CD4-positive, alpha-beta T cell (primary cell): Measurements from ENCODE around the gene ZFP1. TPM values are rescaled to one million over a fixed set of nuclear protein-coding genes. Genes with fewer than 3 reads are reported as not detected.

ENCODE experiments used
- ATAC-seq: fragments of 200-7000 bp; cut with Tn5 transposase; one replicate; pipeline ENCODE4 v1.10.0; 2022; ENCODE audit warnings: mild to moderate bottlenecking; ENCODE audit not compliant: poor library complexity
- CTCF ChIA-PET: fragments of 350-600 bp; sonication (Branson Sonifier 250); formaldehyde crosslinking; loops from one replicate; lab custom pipeline; 2021; ENCODE audit warnings: antibody characterized with exemption, inconsistent platforms; lab: Charles Lee
- POLR2A ChIA-PET: fragments of 350-600 bp; sonication (Branson Sonifier 250); formaldehyde crosslinking; loops from one replicate; lab custom pipeline; 2021; ENCODE audit warnings: antibody characterized with exemption, inconsistent platforms; lab: Charles Lee
- DNase-seq, 14 experiments: peaks; one replicate each; pipeline ENCODE4 v3.0.0-alpha.2; 2013 to 2020; ENCODE audit warnings: mixed read lengths in 2 of 14
- H3K27ac ChIP-seq, 2 donors: one replicate each; pipeline versions ENCODE4 v1.5.1 to v1.7.0; 2013; ENCODE audit warnings: low read length in 2 of 2, low read depth in 1 of 2, mild to moderate bottlenecking in 1 of 2
- H3K27me3 ChIP-seq, 2 experiments: 1 replicate in 1 of 2; 2 replicates in 1 of 2; pipeline versions ENCODE4 v1.6.1 to v1.7.0; 2013; ENCODE audit warnings: low read length in 2 of 2, control low read depth in 1 of 2, mild to moderate bottlenecking in 1 of 2, moderate library complexity in 1 of 2; ENCODE audit not compliant: insufficient read depth in 2 of 2, control insufficient read depth in 1 of 2
- H3K36me3 ChIP-seq: one replicate; pipeline ENCODE4 v1.6.1; 2013; ENCODE audit warnings: low read length, control low read depth; ENCODE audit not compliant: insufficient read depth
- H3K4me1 ChIP-seq: one replicate; pipeline ENCODE4 v1.6.1; 2013; ENCODE audit warnings: low read length, control low read depth; ENCODE audit not compliant: insufficient read depth
- H3K4me3 ChIP-seq: one replicate; pipeline ENCODE4 v1.5.1; 2013; ENCODE audit warnings: mild to moderate bottlenecking, low read length, moderate library complexity
- H3K9me3 ChIP-seq, 2 experiments: 1 replicate in 1 of 2; 2 replicates in 1 of 2; pipeline versions ENCODE4 v1.6.1 to v1.7.0; 2013; ENCODE audit warnings: low read length in 2 of 2, mild to moderate bottlenecking in 2 of 2, control low read depth in 1 of 2, moderate library complexity in 1 of 2; ENCODE audit not compliant: control insufficient read depth in 1 of 2, insufficient read depth in 1 of 2
- H3K27ac Mint-ChIP-seq: one replicate; pipeline ENCODE4 v1.8.0; 2020; ENCODE audit warnings: mixed read lengths
- H3K27me3 Mint-ChIP-seq: one replicate; pipeline ENCODE4 v1.8.0; 2021; ENCODE audit warnings: mixed read lengths
- H3K36me3 Mint-ChIP-seq: one replicate; pipeline ENCODE4 v1.8.0; 2021; ENCODE audit warnings: low read depth, mixed read lengths
- H3K4me1 Mint-ChIP-seq: one replicate; pipeline ENCODE4 v1.8.0; 2021; ENCODE audit warnings: low read depth, mixed read lengths
- H3K4me3 Mint-ChIP-seq: one replicate; pipeline ENCODE4 v1.8.0; 2020; ENCODE audit warnings: mild to moderate bottlenecking, mixed read lengths
- H3K9me3 Mint-ChIP-seq: one replicate; pipeline ENCODE4 v1.8.0; 2020; ENCODE audit warnings: mixed read lengths
- CTCF ChIP-seq: fragments of 200-600 bp; IDR thresholded peaks from one replicate; pipeline ENCODE4 v1.8.0; 2022; ENCODE audit warnings: antibody characterized with exemption, mild to moderate bottlenecking
- intact Hi-C, 2 experiments: fragments of 100-400 bp; cut with DNase I in 1 of 2; cut with micrococcal nuclease in 1 of 2; formaldehyde crosslinking; loops; one replicate each; pipeline versions ENCODE4 v1.15.1 to v1.9.0; 2023 to 2025; cut with DNase I, micrococcal nuclease
- total RNA-seq, 174 experiments: library from RNA in 2 of 174; stranded (reverse) in 2 of 174; gene quantifications; one replicate each; pipeline ENCODE4 v1.2.3 and lab custom pipeline; 2021 to 2026

ZFP1 gene
- total RNA-seq, 2 experiments from 2014 or later, result 6.2 to 7.5 TPM

- H3K4me1 Mint-ChIP-seq, result peaks cover 13% of the 10 kb centered on the region
- H3K27me3 ChIP-seq, result no peaks in the 10 kb centered on the region
- H3K4me3 ChIP-seq, result no peak overlapping the region
- no peak for ATAC-seq
- H3K4me1 ChIP-seq, result peaks cover 9% of the 10 kb centered on the region
- no peaks in the 10 kb centered on the region for H3K36me3 Mint-ChIP-seq
- CTCF ChIA-PET, result interaction anchor here (0.9 kb wide), 1 partner anchor 19 kb away, joined by 5 read pairs; no protein-coding TSS in a partner anchor
- no peaks in the 10 kb centered on the region for H3K9me3 Mint-ChIP-seq
- POLR2A ChIA-PET, result no interaction called here
- H3K36me3 ChIP-seq, result no peaks in the 10 kb centered on the region
- TF ChIP-seq CTCF, result no peak
- no peaks in the 10 kb centered on the region for H3K27me3 Mint-ChIP-seq
- no peak overlapping the region for H3K27ac Mint-ChIP-seq
- intact Hi-C loops, result no loop called here
- H3K9me3 ChIP-seq, result peaks cover 0 to 5% of the 10 kb centered on the region in 2 experiments
- DNase-seq, result no peak
- no peak overlapping the region for H3K4me3 Mint-ChIP-seq
- no peak overlapping the region for H3K27ac ChIP-seq
Observed at GRCh38 chr16:75130150-75130771, 18.1 kb upstream of the ZFP1 start.

- Mint-ChIP-seq H3K27ac (no peak overlapping the region), H3K4me1 (peaks cover 13% of the 10 kb centered on the region), H3K4me3 (no peak overlapping the region), H3K9me3 (no peaks in the 10 kb centered on the region), H3K36me3 (no peaks in the 10 kb centered on the region), H3K27me3 (no peaks in the 10 kb centered on the region)
- DNase-seq (no peak), ATAC-seq (no peak)
- H3K9me3 ChIP-seq, result peaks cover 0 to 5% of the 10 kb centered on the region in 2 experiments
- intact Hi-C loops, result no loop called here
- H3K36me3 ChIP-seq, result no peaks in the 10 kb centered on the region
- no peak overlapping the region for H3K4me3 ChIP-seq
- H3K4me1 ChIP-seq, result peaks cover 9% of the 10 kb centered on the region
- ChIA-PET POLR2A (no interaction called here), CTCF (no interaction called here)
- TF ChIP-seq CTCF, result no peak
- no peak overlapping the region for H3K27ac ChIP-seq
- H3K27me3 ChIP-seq, result no peaks in the 10 kb centered on the region
Observed at GRCh38 chr16:75131081-75131480, 17.2 kb upstream of the ZFP1 start.

- H3K4me1 Mint-ChIP-seq, result peaks cover 7% of the 10 kb centered on the region
- ATAC-seq, result no peak
- ChIA-PET CTCF (interaction anchor here (1.0 kb wide), 1 partner anchor 170 kb away, joined by 3 read pairs; no protein-coding TSS in a partner anchor), POLR2A (no interaction called here)
- no peak overlapping the region for H3K4me3 ChIP-seq
- H3K9me3 ChIP-seq, result no peaks in the 10 kb centered on the region
- TF ChIP-seq CTCF, result no peak
- H3K27me3 Mint-ChIP-seq, result peaks cover 7% of the 10 kb centered on the region
- no peaks in the 10 kb centered on the region for H3K27me3 ChIP-seq
- H3K36me3 ChIP-seq, result no peaks in the 10 kb centered on the region
- H3K4me1 ChIP-seq, result peaks cover 6% of the 10 kb centered on the region
- H3K9me3 Mint-ChIP-seq, result no peaks in the 10 kb centered on the region
- H3K27ac ChIP-seq, result no peak overlapping the region
- no peak overlapping the region for H3K27ac Mint-ChIP-seq
- H3K4me3 Mint-ChIP-seq, result no peak overlapping the region
- DNase-seq, result no peak
- intact Hi-C loops, result no loop called here
- no peaks in the 10 kb centered on the region for H3K36me3 Mint-ChIP-seq
Observed at GRCh38 chr16:75138233-75138632, 10.1 kb upstream of the ZFP1 start.
